ENCODE data around the gene APBA1. TPM values are rescaled to one million over a fixed set of nuclear protein-coding genes. Genes with fewer than 3 reads are reported as not detected.

APBA1 gene
- total and polyA plus RNA-seq, 11 donors = 0.61 to 6.2 (median 2.2) TPM

DNA sequence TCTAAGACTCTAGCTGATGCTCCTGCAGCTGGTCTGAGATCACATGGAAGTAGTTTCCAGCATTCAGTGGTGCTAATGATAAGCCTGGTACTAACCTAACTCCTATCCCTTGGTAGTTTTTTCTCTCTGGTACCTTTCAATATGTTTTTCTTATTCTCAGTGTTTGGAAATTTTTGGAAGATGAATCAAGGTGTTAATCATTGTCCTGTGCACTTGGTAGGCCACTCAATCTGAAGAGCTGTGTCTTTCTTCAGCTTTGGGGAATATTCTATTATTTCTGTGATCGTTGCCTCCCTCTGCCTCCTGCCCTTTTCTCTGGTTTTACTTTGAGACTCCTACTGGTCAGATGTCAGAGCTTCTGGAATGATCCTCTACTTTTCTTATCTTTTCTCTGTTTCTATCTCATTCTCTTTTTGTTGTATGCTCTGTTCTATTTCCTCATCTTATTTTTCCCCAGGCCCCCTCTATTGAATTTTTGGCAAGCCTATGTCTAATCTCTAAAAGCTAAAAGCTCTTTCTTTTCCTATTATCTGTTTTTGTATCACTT, 136.8 kb downstream of the APBA1 start:
- H3K4me1 ChIP-seq = no peaks in the 10 kb centered on the region
- no peak for ATAC-seq
- intact Hi-C loops (cut with DNase I) = no loop called here
- WGBS, 4 donors = 69 to 86% (median 78%) methylated on average over 1 of the region's 1 CpG
- peaks cover 0 to 3% (median 0%) of the 10 kb centered on the region in 12 donors for H3K9me3 ChIP-seq
- TF ChIP-seq, protein P1, sequence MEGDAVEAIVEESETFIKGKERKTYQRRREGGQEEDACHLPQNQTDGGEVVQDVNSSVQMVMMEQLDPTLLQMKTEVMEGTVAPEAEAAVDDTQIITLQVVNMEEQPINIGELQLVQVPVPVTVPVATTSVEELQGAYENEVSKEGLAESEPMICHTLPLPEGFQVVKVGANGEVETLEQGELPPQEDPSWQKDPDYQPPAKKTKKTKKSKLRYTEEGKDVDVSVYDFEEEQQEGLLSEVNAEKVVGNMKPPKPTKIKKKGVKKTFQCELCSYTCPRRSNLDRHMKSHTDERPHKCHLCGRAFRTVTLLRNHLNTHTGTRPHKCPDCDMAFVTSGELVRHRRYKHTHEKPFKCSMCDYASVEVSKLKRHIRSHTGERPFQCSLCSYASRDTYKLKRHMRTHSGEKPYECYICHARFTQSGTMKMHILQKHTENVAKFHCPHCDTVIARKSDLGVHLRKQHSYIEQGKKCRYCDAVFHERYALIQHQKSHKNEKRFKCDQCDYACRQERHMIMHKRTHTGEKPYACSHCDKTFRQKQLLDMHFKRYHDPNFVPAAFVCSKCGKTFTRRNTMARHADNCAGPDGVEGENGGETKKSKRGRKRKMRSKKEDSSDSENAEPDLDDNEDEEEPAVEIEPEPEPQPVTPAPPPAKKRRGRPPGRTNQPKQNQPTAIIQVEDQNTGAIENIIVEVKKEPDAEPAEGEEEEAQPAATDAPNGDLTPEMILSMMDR (IDR thresholded peaks at IDR 0.05) = no peak
- TF ChIP-seq POLR2A (IDR thresholded peaks at IDR 0.05) = no peak
- H3K36me3 ChIP-seq = no peaks in the 10 kb centered on the region
- H3K27ac ChIP-seq = no peak overlapping the region
- no peaks in the 10 kb centered on the region for H3K27me3 ChIP-seq
- no peak overlapping the region for H3K4me3 ChIP-seq
- no peak for DNase-seq

DNA sequence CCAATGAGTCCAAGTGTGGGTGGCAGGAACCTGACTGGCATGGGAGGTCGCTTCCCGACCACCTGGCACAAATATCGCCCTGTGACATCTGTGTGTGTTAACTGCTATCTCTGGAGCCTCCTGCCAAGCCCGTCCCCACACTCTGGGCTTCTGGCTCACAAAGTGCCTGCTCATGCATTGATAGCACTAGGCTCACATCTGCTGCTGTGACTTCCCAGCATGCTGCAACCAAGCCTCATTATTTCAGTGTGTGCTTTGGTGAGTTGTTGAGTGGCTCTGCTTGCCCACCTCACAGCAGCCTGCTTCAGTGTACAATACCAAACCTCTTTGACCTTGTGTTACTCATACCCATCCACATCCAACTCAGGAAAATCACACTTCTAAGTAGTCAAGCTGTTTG, 139.8 kb downstream of the APBA1 start:
- no peak overlapping the region for H3K27ac ChIP-seq
- TF ChIP-seq, protein P1 (IDR thresholded peaks at IDR 0.05) = no peak
- no peak for TF ChIP-seq POLR2A (IDR thresholded peaks at IDR 0.05)
- H3K4me3 ChIP-seq = no peak overlapping the region
- DNase-seq (no peak), ATAC-seq (peak in 2 of 4 donors; percentile 22 to 31)
- WGBS, 4 donors = 40 to 54% (median 45%) methylated on average over 4 of the region's 4 CpGs
- H3K36me3 ChIP-seq = no peaks in the 10 kb centered on the region
- H3K9me3 ChIP-seq = peaks cover 0 to 12% (median 0%) of the 10 kb centered on the region in 12 donors
- H3K4me1 ChIP-seq = peaks cover 0 to 1% (median 0%) of the 10 kb centered on the region in 12 donors
- intact Hi-C loops (cut with DNase I) = no loop called here
- H3K27me3 ChIP-seq = no peaks in the 10 kb centered on the region

DNA sequence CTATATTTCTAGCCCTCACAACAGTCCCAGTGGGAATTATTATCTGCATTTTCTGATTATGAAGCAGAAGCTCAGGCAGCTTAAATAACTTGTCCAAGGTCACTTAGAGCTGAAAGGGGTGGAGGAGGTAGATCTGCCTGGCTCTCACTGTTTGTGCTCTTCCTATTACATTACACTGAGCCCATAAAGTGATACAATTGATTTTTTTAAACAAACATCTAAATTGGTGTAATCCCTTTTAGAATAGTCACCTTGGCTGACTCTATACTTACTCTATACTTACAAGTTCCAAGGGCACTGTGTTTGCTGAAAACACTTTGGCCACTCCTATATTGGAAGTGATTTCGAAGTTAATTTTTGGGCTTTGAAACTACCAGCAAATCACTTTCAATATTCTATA, 144.7 kb downstream of the APBA1 start:
- DNase-seq = no peak
- ATAC-seq = no peak

DNA sequence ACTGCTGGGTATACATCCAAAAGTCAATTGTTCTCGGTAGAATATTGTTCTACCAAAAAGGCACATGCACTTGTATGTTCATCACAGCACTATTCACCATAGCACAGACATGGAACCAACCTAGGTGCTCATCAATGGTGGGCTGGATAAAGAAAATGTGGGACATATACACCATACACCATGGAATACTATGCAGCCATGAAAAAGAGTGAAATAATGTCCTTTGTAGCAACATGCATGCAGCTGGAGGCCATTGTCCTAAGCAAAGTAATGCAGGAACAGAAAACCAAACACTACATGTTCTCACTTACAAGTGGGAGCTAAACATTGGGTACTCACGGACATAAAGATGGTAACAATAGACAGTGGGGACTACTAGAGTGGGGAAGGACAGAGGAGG, 145.5 kb downstream of the APBA1 start:
- Histone ChIP-seq H3K4me1 (peaks cover 0 to 3% (median 0%) of the 10 kb centered on the region in 12 donors), H3K27ac (no peak overlapping the region), H3K9me3 (peaks cover 0 to 25% (median 0%) of the 10 kb centered on the region in 12 donors), H3K4me3 (no peak overlapping the region), H3K36me3 (no peaks in the 10 kb centered on the region), H3K27me3 (no peaks in the 10 kb centered on the region)
- TF ChIP-seq, protein P1 (IDR thresholded peaks at IDR 0.05) = no peak
- TF ChIP-seq POLR2A (IDR thresholded peaks at IDR 0.05) = no peak
- ATAC-seq (no peak), DNase-seq (no peak)
- intact Hi-C loops (cut with DNase I) = no loop called here
- 94 to 98% (median 95%) methylated on average over 2 of the region's 2 CpGs for WGBS, 4 donors

More for the DNA sequence above, 144.7 kb downstream of the APBA1 start:
- H3K27ac ChIP-seq = no peak overlapping the region
- peaks cover 0 to 3% (median 0%) of the 10 kb centered on the region in 12 donors for H3K4me1 ChIP-seq
- H3K4me3 ChIP-seq = no peak overlapping the region
- H3K36me3 ChIP-seq = no peaks in the 10 kb centered on the region
- peaks cover 0 to 25% (median 0%) of the 10 kb centered on the region in 12 donors for H3K9me3 ChIP-seq
- intact Hi-C loops (cut with DNase I) = no loop called here
- 91 to 96% (median 95%) methylated on average over 1 of the region's 1 CpG for WGBS, 4 donors
- TF ChIP-seq, protein P1 (IDR thresholded peaks at IDR 0.05) = no peak
- TF ChIP-seq POLR2A (IDR thresholded peaks at IDR 0.05) = no peak
- no peaks in the 10 kb centered on the region for H3K27me3 ChIP-seq

Data from heart left ventricle (tissue), 16 donors.